H1 (cell line): ENCODE data around the gene NR5A2. TPM values are rescaled to one million over a fixed set of nuclear protein-coding genes. Genes with fewer than 3 reads are reported as not detected.

Source experiments
- CTCF ChIA-PET: fragments of 300-600 bp; sonication (Branson Sonifier 250); formaldehyde crosslinking; loops from one replicate; lab custom pipeline; 2021; ENCODE audit not compliant: partially characterized antibody; lab: Charles Lee
- POLR2A ChIA-PET: fragments of 300-600 bp; sonication (Branson Sonifier 250); formaldehyde crosslinking; loops from one replicate; lab custom pipeline; 2021; ENCODE audit warnings: inconsistent platforms; ENCODE audit not compliant: partially characterized antibody; lab: Charles Lee
- DNase-seq, 2 experiments: peaks; one replicate each; pipeline versions ENCODE4 v3.0.0 to v3.0.0-alpha.2; 2010 to 2022; ENCODE audit warnings: low spot score in 2 of 2, low read depth in 1 of 2, mixed read lengths in 1 of 2
- FAIRE-seq: peaks from 2 replicates; lab custom pipeline; 2011; peaks lifted over from hg19 to GRCh38; lab: Jason Lieb, UNC
- H2AFZ ChIP-seq: 2 replicates; pipeline ENCODE4 v1.8.1; 2012; ENCODE audit warnings: low read length, inconsistent platforms
- H2AK5ac ChIP-seq: 2 replicates; pipeline ENCODE4 v1.6.1; 2013; ENCODE audit warnings: low read depth, low read length
- H2BK120ac ChIP-seq: replicated peaks from 2 replicates; pipeline ENCODE3; 2013; ENCODE audit warnings: low read depth, low read length, inconsistent platforms
- H2BK12ac ChIP-seq: 2 replicates; pipeline ENCODE4 v1.6.1; 2013; ENCODE audit warnings: low read depth, low read length
- H2BK15ac ChIP-seq: 2 replicates; pipeline ENCODE4 v1.6.1; 2013; ENCODE audit warnings: low read length
- H2BK20ac ChIP-seq: 2 replicates; pipeline ENCODE4 v1.6.1; 2013; ENCODE audit warnings: low read length
- H2BK5ac ChIP-seq: 2 replicates; pipeline ENCODE4 v1.6.1; 2013; ENCODE audit warnings: low read depth, low read length
- H3K14ac ChIP-seq: 2 replicates; pipeline ENCODE4 v1.6.1; 2013; ENCODE audit warnings: inconsistent platforms; ENCODE audit not compliant: insufficient read length
- H3K18ac ChIP-seq: 2 replicates; pipeline ENCODE4 v1.6.1; 2013; ENCODE audit warnings: low read length; ENCODE audit errors: extremely low read depth
- H3K23ac ChIP-seq: 2 replicates; pipeline ENCODE4 v1.6.1; 2013; ENCODE audit warnings: inconsistent platforms; ENCODE audit not compliant: insufficient read length
- H3K23me2 ChIP-seq: 2 replicates; pipeline ENCODE4 v1.6.1; 2013; ENCODE audit warnings: low read depth, low read length
- H3K27ac ChIP-seq: 2 replicates; pipeline ENCODE4 v1.6.1; 2011; ENCODE audit warnings: low read depth, low read length, inconsistent platforms
- H3K27me3 ChIP-seq, 4 experiments: replicated peaks in 1 of 4; 1 replicate in 1 of 4; 2 replicates in 3 of 4; pipeline versions ENCODE4 v1.6.1 to v1.8.1; 2011 to 2013; ENCODE audit warnings: low read length in 3 of 4, mild to moderate bottlenecking in 3 of 4, inconsistent platforms in 2 of 4, mixed read lengths in 2 of 4, moderate library complexity in 1 of 4; ENCODE audit not compliant: control insufficient read depth in 3 of 4, insufficient read depth in 3 of 4; ENCODE audit errors: extremely low read depth in 1 of 4
- H3K36me3 ChIP-seq, 4 experiments: 2 replicates each; pipeline versions ENCODE4 v1.6.1 to v1.8.1; 2011 to 2013; ENCODE audit warnings: mild to moderate bottlenecking in 4 of 4, low read length in 3 of 4, moderate library complexity in 2 of 4, control low read depth in 1 of 4, inconsistent platforms in 1 of 4; ENCODE audit not compliant: insufficient read depth in 4 of 4, control insufficient read depth in 2 of 4
- H3K4ac ChIP-seq: replicated peaks from 2 replicates; pipeline ENCODE3; 2013; ENCODE audit warnings: low read length, low read depth, mixed read lengths, inconsistent platforms; ENCODE audit not compliant: insufficient read length
- H3K4me1 ChIP-seq, 4 experiments: replicated peaks in 1 of 4; 1 replicate in 1 of 4; 2 replicates in 3 of 4; pipeline versions ENCODE4 v1.6.1 to v1.8.1; 2011 to 2013; ENCODE audit warnings: low read length in 3 of 4, inconsistent platforms in 2 of 4, mixed read lengths in 1 of 4; ENCODE audit not compliant: insufficient read depth in 4 of 4, control insufficient read depth in 3 of 4
- H3K4me2 ChIP-seq, 2 experiments: 2 replicates each; pipeline versions ENCODE4 v1.6.1 to v1.8.1; 2011 to 2013; ENCODE audit warnings: low read depth in 2 of 2, low read length in 2 of 2, control low read depth in 1 of 2, inconsistent platforms in 1 of 2, mild to moderate bottlenecking in 1 of 2; ENCODE audit not compliant: insufficient read depth in 1 of 2
- H3K4me3 ChIP-seq, 4 experiments: fragments of 200-600, 300-600 bp in 1 of 4; sonication (generic), shearing (Covaris generic), sonication (Bioruptor Twin) in 1 of 4; 2 replicates each; pipeline versions ENCODE4 v1.5.1 to v1.8.1; 2011 to 2016; ENCODE audit warnings: low read length in 4 of 4, low read depth in 3 of 4, control low read depth in 2 of 4, inconsistent platforms in 2 of 4, mild to moderate bottlenecking in 2 of 4, mixed read lengths in 1 of 4, moderate library complexity in 1 of 4; ENCODE audit not compliant: insufficient read depth in 2 of 4; ENCODE audit errors: extremely low read depth in 1 of 4
- H3K56ac ChIP-seq: replicated peaks from 2 replicates; pipeline ENCODE3; 2013; ENCODE audit warnings: low read depth, mild to moderate bottlenecking, mixed read lengths, low read length, inconsistent platforms; ENCODE audit not compliant: insufficient read length
- H3K79me1 ChIP-seq: 2 replicates; pipeline ENCODE4 v1.6.1; 2013; ENCODE audit warnings: low read depth, low read length, control low read depth
- H3K79me2 ChIP-seq, 2 experiments: 2 replicates each; pipeline versions ENCODE4 v1.6.1 to v1.8.1; 2012 to 2013; ENCODE audit warnings: low read length in 2 of 2, mild to moderate bottlenecking in 2 of 2, inconsistent platforms in 1 of 2; ENCODE audit not compliant: insufficient read depth in 2 of 2, control insufficient read depth in 1 of 2
- H3K9ac ChIP-seq, 4 experiments: replicated peaks in 1 of 4; 1 replicate in 1 of 4; 2 replicates in 3 of 4; pipeline versions ENCODE4 v1.6.1 to v1.8.1; 2011 to 2013; ENCODE audit warnings: low read depth in 3 of 4, low read length in 3 of 4, control low read depth in 2 of 4, mild to moderate bottlenecking in 2 of 4, moderate library complexity in 2 of 4, inconsistent platforms in 1 of 4; ENCODE audit errors: extremely low read depth in 1 of 4
- H3K9me3 ChIP-seq, 2 experiments: 2 replicates each; pipeline versions ENCODE4 v1.6.1 to v1.8.1; 2012 to 2013; ENCODE audit warnings: mild to moderate bottlenecking in 2 of 2, moderate library complexity in 2 of 2, control low read depth in 1 of 2, inconsistent platforms in 1 of 2, low read depth in 1 of 2, low read length in 1 of 2, mixed read lengths in 1 of 2; ENCODE audit not compliant: insufficient read depth in 2 of 2
- H4K20me1 ChIP-seq, 2 experiments: replicated peaks in 1 of 2; 2 replicates each; pipeline versions ENCODE3 to v1.8.1; 2011 to 2013; ENCODE audit warnings: inconsistent platforms in 2 of 2, low read length in 2 of 2, mild to moderate bottlenecking in 1 of 2; ENCODE audit not compliant: insufficient read depth in 2 of 2, control insufficient read depth in 1 of 2
- H4K5ac ChIP-seq: 2 replicates; pipeline ENCODE4 v1.6.1; 2013; ENCODE audit warnings: low read length, low read depth, mixed read lengths, inconsistent platforms; ENCODE audit not compliant: insufficient read length
- H4K8ac ChIP-seq: 2 replicates; pipeline ENCODE4 v1.8.0; 2013; ENCODE audit warnings: mild to moderate bottlenecking, moderate library complexity, low read length, inconsistent platforms; ENCODE audit not compliant: insufficient read depth; ENCODE audit errors: extremely low read depth
- H4K91ac ChIP-seq: replicated peaks from 2 replicates; pipeline ENCODE3; 2013; ENCODE audit warnings: low read length, mixed read lengths, inconsistent platforms; ENCODE audit not compliant: insufficient read length
- CEBPB ChIP-seq: IDR thresholded peaks from 2 replicates; pipeline ENCODE4 v1.6.1; 2012; ENCODE audit warnings: low read depth, low read length
- CTBP2 ChIP-seq: IDR thresholded peaks from 2 replicates; pipeline ENCODE4 v1.7.0; 2011; ENCODE audit warnings: borderline replicate concordance, mild to moderate bottlenecking, moderate library complexity, mixed read lengths, low read length; ENCODE audit not compliant: insufficient read depth, insufficient read length
- CTCF ChIP-seq, 3 experiments: IDR thresholded peaks; 1 replicate in 2 of 3; 2 replicates in 1 of 3; pipeline versions ENCODE4 v1.5.1 to v1.6.1; 2011; ENCODE audit warnings: low read length in 3 of 3, mild to moderate bottlenecking in 3 of 3, inconsistent platforms in 2 of 3, low read depth in 1 of 3, moderate library complexity in 1 of 3; ENCODE audit not compliant: insufficient read depth in 1 of 3; ENCODE audit errors: control extremely low read depth in 1 of 3
- EP300 ChIP-seq, 2 experiments: IDR thresholded peaks; 1 replicate in 1 of 2; 2 replicates in 1 of 2; pipeline ENCODE4 v1.6.1; 2011 to 2012; ENCODE audit warnings: low read depth in 2 of 2, low read length in 2 of 2, mild to moderate bottlenecking in 2 of 2, borderline replicate concordance in 1 of 2, inconsistent platforms in 1 of 2, moderate library complexity in 1 of 2
- EZH2 ChIP-seq: fragments of 200-600 bp; sonication (generic); IDR thresholded peaks from 2 replicates; pipeline ENCODE4 v1.7.1; 2012; ENCODE audit warnings: low read depth, mild to moderate bottlenecking, moderate library complexity, low read length, inconsistent platforms; ENCODE audit not compliant: severe bottlenecking
- KDM1A ChIP-seq: fragments of 200-600, 300-600 bp; sonication (generic); IDR thresholded peaks from 2 replicates; pipeline ENCODE4 v1.7.1; 2016; ENCODE audit warnings: mild to moderate bottlenecking, low read length, borderline replicate concordance
- MAX ChIP-seq: IDR thresholded peaks from 2 replicates; pipeline ENCODE4 v1.6.1; 2012; ENCODE audit warnings: inconsistent platforms
- NRF1 ChIP-seq: IDR thresholded peaks from 2 replicates; pipeline ENCODE4 v1.6.1; 2011; ENCODE audit warnings: mild to moderate bottlenecking, low read depth, low read length, improper control_type of control experiment
- SP4 ChIP-seq: IDR thresholded peaks from 2 replicates; pipeline ENCODE4 v1.6.1; 2012; ENCODE audit warnings: low read length, inconsistent platforms
- TAF7 ChIP-seq: optimal IDR thresholded peaks from 2 replicates; pipeline ENCODE3; 2011; ENCODE audit warnings: low read depth, mild to moderate bottlenecking, inconsistent platforms, low read length, moderate library complexity, borderline replicate concordance
- ZNF274 ChIP-seq: IDR thresholded peaks from 2 replicates; pipeline ENCODE4 v1.7.0; 2012; ENCODE audit warnings: low read length, borderline replicate concordance; ENCODE audit errors: extremely low read depth
- WGBS, 2 experiments: shearing (Covaris generic) in 1 of 2; methylation state at CpG; one replicate each; pipeline versions ENCODE4 v1.1.6 to v1.1.7; 2013 to 2015; ENCODE audit warnings: low lambda C conversion rate in 2 of 2, mixed read lengths in 2 of 2, inconsistent platforms in 1 of 2, low coverage in 1 of 2, missing lambda C conversion rate in 1 of 2; ENCODE audit not compliant: insufficient replicate concordance in 2 of 2, insufficient coverage in 1 of 2, insufficient read length in 1 of 2; ENCODE audit errors: extremely low coverage in 1 of 2, missing lambda C conversion rate in 1 of 2; 5-methylcytosine and 5-hydroxymethylcytosine counted together
- polyA plus RNA-seq, 7 experiments: library from polyadenylated mRNA; depleted of rRNA in 3 of 7; stranded (reverse) in 5 of 7; unstranded in 2 of 7; fragments of >200 nt in 5 of 7; fragments of 200-250 nt in 2 of 7; gene quantifications; 1 replicate in 5 of 7; 2 replicates in 1 of 7; 4 replicates in 1 of 7; pipeline versions ENCODE4 v1.2.1 to v1.2.3, GENCODE V29; 2011 to 2013; ENCODE audit warnings: missing spikeins in 2 of 7, mixed read lengths in 2 of 7
- total RNA-seq: library from RNA; stranded (reverse); fragmentation: NEBNext Ultra II Directional; extraction: Animal tissue kit (Norgen Biotek cat#: 25700); gene quantifications from 2 replicates; pipeline ENCODE4 v1.2.1, GENCODE V29; 2021

The NR5A2 gene
- total and polyA plus RNA-seq, 2 of the 8 experiments (the other 6 are each of a cell fraction or from before 2014, with no cell fraction given): 1.7 to 11.6 TPM

GRCh38 chr1:200062143-200062542 lies 34.6 kb downstream of the NR5A2 start:
- Histone ChIP-seq H2BK120ac (no peak overlapping the region), H3K14ac (no peak overlapping the region), H2AK5ac (no peak overlapping the region), H2AFZ (no peak overlapping the region), H3K79me2 (no peaks in the 10 kb centered on the region), H3K56ac (no peak overlapping the region), H3K23ac (no peak overlapping the region), H3K79me1 (no peaks in the 10 kb centered on the region; the same call in 1 of the 2 replicates), H3K9ac (no peak overlapping the region), H4K91ac (no peak overlapping the region), H3K27ac (no peak overlapping the region), H3K23me2 (no peaks in the 10 kb centered on the region), H4K8ac (no peak overlapping the region), H2BK20ac (no peak overlapping the region), H2BK12ac (no peak overlapping the region), H3K4me2 (no peak overlapping the region), H2BK5ac (no peak overlapping the region), H3K36me3 (no peaks in the 10 kb centered on the region), H3K18ac (no peak overlapping the region), H3K4ac (no peak overlapping the region), H4K20me1 (peaks cover 0 to 4% of the 10 kb centered on the region in 2 experiments), H2BK15ac (no peak overlapping the region), H3K4me1 (no peaks in the 10 kb centered on the region), H3K27me3 (no peaks in the 10 kb centered on the region), H4K5ac (no peak overlapping the region), H3K4me3 (no peak overlapping the region), H3K9me3 (no peaks in the 10 kb centered on the region)
- FAIRE-seq (no peak), DNase-seq (no peak)
- WGBS, 2 experiments: 95% methylated on average over 2 of the region's 2 CpGs; no CpG with 5 or more reads in 1 of the 2 experiments
- ChIA-PET CTCF (interaction anchor here (1.3 kb wide), 1 partner anchor 9 kb away, joined by 4 read pairs; no protein-coding TSS in a partner anchor), POLR2A (no interaction called here)
- TF ChIP-seq ZNF274: no peak
- TF ChIP-seq KDM1A: no peak
- TF ChIP-seq CEBPB: no peak
- TF ChIP-seq CTBP2: no peak
- TF ChIP-seq TAF7: no peak
- TF ChIP-seq CTCF (IDR thresholded peaks at IDR 0.05; ENCODE audit: control extremely low read depth in 1 of 3, insufficient read depth in 1 of 3, low read depth in 1 of 3, low read length in 3 of 3): no peak
- no peak for TF ChIP-seq MAX
- no peak for TF ChIP-seq SP4
- TF ChIP-seq EZH2: no peak
- TF ChIP-seq NRF1: no peak
- no peak for TF ChIP-seq EP300 (IDR thresholded peaks at IDR 0.05; ENCODE audit: borderline replicate concordance in 1 of 2, low read depth in 2 of 2, low read length in 2 of 2)
